Astrocyte (in vitro differentiated cells and primary cell): ENCODE results near the gene ST14. TPM values are rescaled to one million over a fixed set of nuclear protein-coding genes. Genes with fewer than 3 reads are reported as not detected.

Source experiments
- DNase-seq: peaks from one replicate; pipeline ENCODE4 v3.0.0-alpha.2; 2010; ENCODE audit warnings: low read depth
- FAIRE-seq: peaks from 2 replicates; lab custom pipeline; 2011; peaks lifted over from hg19 to GRCh38; lab: Jason Lieb, UNC
- H2AFZ ChIP-seq: 2 replicates; pipeline ENCODE4 v1.6.0; 2012; ENCODE audit warnings: low read depth, low read length, inconsistent platforms
- H3K27ac ChIP-seq: 2 replicates; pipeline ENCODE4 v1.5.1; 2011; ENCODE audit warnings: low read depth, low read length, inconsistent platforms
- H3K27me3 ChIP-seq: 2 replicates; pipeline ENCODE4 v1.6.0; 2011; ENCODE audit warnings: low read length, inconsistent platforms; ENCODE audit not compliant: insufficient read depth
- H3K36me3 ChIP-seq: 2 replicates; pipeline ENCODE4 v1.5.1; 2011; ENCODE audit warnings: low read length, inconsistent platforms; ENCODE audit not compliant: insufficient read depth
- H3K4me1 ChIP-seq: 2 replicates; pipeline ENCODE4 v1.5.1; 2011; ENCODE audit warnings: low read length, inconsistent platforms; ENCODE audit not compliant: insufficient read depth
- H3K4me2 ChIP-seq: 2 replicates; pipeline ENCODE4 v1.6.0; 2012; ENCODE audit warnings: low read length, inconsistent platforms
- H3K4me3 ChIP-seq: 2 replicates; pipeline ENCODE4 v1.5.1; 2011; ENCODE audit warnings: low read depth, mild to moderate bottlenecking, low read length, inconsistent platforms; ENCODE audit not compliant: insufficient read depth
- H3K79me2 ChIP-seq: 2 replicates; pipeline ENCODE4 v1.6.0; 2012; ENCODE audit warnings: mild to moderate bottlenecking, low read length, inconsistent platforms; ENCODE audit not compliant: insufficient read depth
- H3K9ac ChIP-seq: 2 replicates; pipeline ENCODE4 v1.6.0; 2012; ENCODE audit warnings: mild to moderate bottlenecking, low read length, inconsistent platforms
- H3K9me3 ChIP-seq: 2 replicates; pipeline ENCODE4 v1.5.1; 2012; ENCODE audit warnings: low read depth, mild to moderate bottlenecking, low read length, inconsistent platforms; ENCODE audit not compliant: insufficient read depth
- H4K20me1 ChIP-seq: 2 replicates; pipeline ENCODE4 v1.6.0; 2012; ENCODE audit warnings: low read length, inconsistent platforms; ENCODE audit not compliant: insufficient read depth
- H3K27ac Mint-ChIP-seq: one replicate; pipeline ENCODE4 v1.8.0; 2021; ENCODE audit warnings: mild to moderate bottlenecking, mixed read lengths; ENCODE audit not compliant: unreplicated experiment
- H3K27me3 Mint-ChIP-seq: one replicate; pipeline ENCODE4 v1.8.0; 2021; ENCODE audit warnings: low read depth, mixed read lengths; ENCODE audit not compliant: unreplicated experiment
- H3K36me3 Mint-ChIP-seq: one replicate; pipeline ENCODE4 v1.8.0; 2021; ENCODE audit warnings: low read depth, mixed read lengths; ENCODE audit not compliant: unreplicated experiment
- H3K4me1 Mint-ChIP-seq: one replicate; pipeline ENCODE4 v1.8.0; 2021; ENCODE audit warnings: low read depth, mixed read lengths; ENCODE audit not compliant: unreplicated experiment
- H3K4me3 Mint-ChIP-seq: one replicate; pipeline ENCODE4 v1.8.0; 2021; ENCODE audit warnings: mild to moderate bottlenecking, moderate library complexity, mixed read lengths; ENCODE audit not compliant: unreplicated experiment
- H3K9me3 Mint-ChIP-seq: one replicate; pipeline ENCODE4 v1.8.0; 2021; ENCODE audit warnings: mild to moderate bottlenecking, mixed read lengths; ENCODE audit not compliant: unreplicated experiment
- EZH2 ChIP-seq: IDR thresholded peaks from 2 replicates; pipeline ENCODE4 v1.6.1; 2012; ENCODE audit warnings: mild to moderate bottlenecking, low read length, inconsistent platforms; ENCODE audit not compliant: insufficient read depth
- total RNA-seq: library from RNA; stranded (reverse); gene quantifications from 2 replicates; pipeline ENCODE4 v1.2.1, GENCODE V29; 2021
- TF ChIP-seq, protein P1 (sequence below): IDR thresholded peaks from 2 replicates; pipeline ENCODE4 v1.5.1; 2011; ENCODE audit warnings: low read depth, mild to moderate bottlenecking, inconsistent platforms, low read length, moderate library complexity; ENCODE audit not compliant: insufficient read depth

ST14 gene
- total RNA-seq, 1 donor from 2014 or later: 4.2 TPM

DNA sequence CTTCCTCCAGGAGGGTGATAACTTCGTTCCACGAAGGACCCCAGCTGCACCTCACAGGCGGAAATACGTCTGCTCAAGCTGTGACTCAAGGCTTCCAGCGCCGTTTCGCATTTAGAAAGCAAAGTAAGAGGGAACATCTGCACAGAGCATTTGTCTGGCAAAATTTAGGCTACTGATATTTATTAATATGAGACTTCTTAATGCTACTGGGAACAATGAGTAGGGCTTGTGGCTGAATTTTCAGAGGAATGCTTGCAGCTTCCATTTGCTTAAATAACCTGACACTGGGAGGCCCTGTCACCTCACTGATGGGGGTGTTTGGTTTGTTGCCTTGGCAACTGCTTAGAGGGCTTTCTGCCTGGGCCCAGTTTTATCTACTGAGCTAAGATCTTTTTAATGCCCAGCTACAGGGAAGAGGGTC is 14.7 kb upstream of the ST14 start:
- no peak overlapping the region for H3K27ac ChIP-seq
- H3K27me3 ChIP-seq: no peaks in the 10 kb centered on the region
- no peak overlapping the region for H3K4me3 ChIP-seq
- no peak for FAIRE-seq
- peaks cover 12% of the 10 kb centered on the region for H3K4me1 Mint-ChIP-seq
- no peaks in the 10 kb centered on the region for H3K27me3 Mint-ChIP-seq
- TF ChIP-seq, protein P1, sequence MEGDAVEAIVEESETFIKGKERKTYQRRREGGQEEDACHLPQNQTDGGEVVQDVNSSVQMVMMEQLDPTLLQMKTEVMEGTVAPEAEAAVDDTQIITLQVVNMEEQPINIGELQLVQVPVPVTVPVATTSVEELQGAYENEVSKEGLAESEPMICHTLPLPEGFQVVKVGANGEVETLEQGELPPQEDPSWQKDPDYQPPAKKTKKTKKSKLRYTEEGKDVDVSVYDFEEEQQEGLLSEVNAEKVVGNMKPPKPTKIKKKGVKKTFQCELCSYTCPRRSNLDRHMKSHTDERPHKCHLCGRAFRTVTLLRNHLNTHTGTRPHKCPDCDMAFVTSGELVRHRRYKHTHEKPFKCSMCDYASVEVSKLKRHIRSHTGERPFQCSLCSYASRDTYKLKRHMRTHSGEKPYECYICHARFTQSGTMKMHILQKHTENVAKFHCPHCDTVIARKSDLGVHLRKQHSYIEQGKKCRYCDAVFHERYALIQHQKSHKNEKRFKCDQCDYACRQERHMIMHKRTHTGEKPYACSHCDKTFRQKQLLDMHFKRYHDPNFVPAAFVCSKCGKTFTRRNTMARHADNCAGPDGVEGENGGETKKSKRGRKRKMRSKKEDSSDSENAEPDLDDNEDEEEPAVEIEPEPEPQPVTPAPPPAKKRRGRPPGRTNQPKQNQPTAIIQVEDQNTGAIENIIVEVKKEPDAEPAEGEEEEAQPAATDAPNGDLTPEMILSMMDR: no peak
- TF ChIP-seq EZH2: no peak
- H4K20me1 ChIP-seq: peaks cover 24% of the 10 kb centered on the region
- peak overlapping the region; percentile 14 for H3K27ac Mint-ChIP-seq
- H3K4me3 Mint-ChIP-seq: no peak overlapping the region
- H3K9me3 Mint-ChIP-seq: no peaks in the 10 kb centered on the region
- no peak overlapping the region for H2AFZ ChIP-seq
- no peaks in the 10 kb centered on the region for H3K9me3 ChIP-seq
- DNase-seq: no peak
- peaks cover 21% of the 10 kb centered on the region for H3K36me3 Mint-ChIP-seq
- H3K36me3 ChIP-seq: peaks cover 9% of the 10 kb centered on the region
- no peak overlapping the region for H3K4me2 ChIP-seq
- no peak overlapping the region for H3K9ac ChIP-seq
- peaks cover 3% of the 10 kb centered on the region for H3K4me1 ChIP-seq
- no peaks in the 10 kb centered on the region for H3K79me2 ChIP-seq

DNA sequence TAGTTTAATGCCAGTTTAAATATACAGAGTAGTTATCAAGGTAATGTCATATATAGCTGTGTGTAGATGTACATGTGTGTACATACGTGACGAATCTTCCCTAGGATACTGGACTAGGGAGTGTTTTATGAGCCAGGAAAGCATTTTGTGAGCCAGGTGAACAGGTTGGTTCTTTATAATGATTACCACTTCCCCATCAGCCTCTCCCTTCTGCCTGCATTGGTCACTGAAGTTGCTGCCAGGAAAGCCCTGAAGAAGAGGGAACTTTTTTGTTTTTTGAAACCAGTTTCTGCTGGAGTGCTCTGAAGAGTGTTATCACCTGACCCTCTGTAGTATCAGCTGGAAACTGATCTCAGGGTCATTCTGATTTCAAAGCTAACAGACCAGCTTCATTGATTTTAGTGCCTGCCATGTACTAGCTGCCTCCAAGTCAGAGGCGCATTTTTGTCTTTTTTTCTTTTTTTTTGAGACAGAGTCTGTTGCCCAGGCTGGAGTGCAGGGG is 14.2 kb upstream of the ST14 start:
- Histone ChIP-seq H3K9me3 (no peaks in the 10 kb centered on the region), H3K36me3 (peaks cover 9% of the 10 kb centered on the region), H3K27me3 (no peaks in the 10 kb centered on the region), H3K9ac (no peak overlapping the region), H3K4me1 (peaks cover 3% of the 10 kb centered on the region), H3K27ac (no peak overlapping the region), H4K20me1 (peaks cover 24% of the 10 kb centered on the region), H3K4me2 (no peak overlapping the region), H3K79me2 (no peaks in the 10 kb centered on the region), H3K4me3 (no peak overlapping the region), H2AFZ (no peak overlapping the region)
- no peak overlapping the region for H3K4me3 Mint-ChIP-seq
- DNase-seq (no peak), FAIRE-seq (no peak)
- no peaks in the 10 kb centered on the region for H3K9me3 Mint-ChIP-seq
- no peaks in the 10 kb centered on the region for H3K27me3 Mint-ChIP-seq
- H3K4me1 Mint-ChIP-seq: peaks cover 12% of the 10 kb centered on the region
- no peak for TF ChIP-seq EZH2
- TF ChIP-seq, protein P1: no peak
- peak overlapping the region; percentile 14 for H3K27ac Mint-ChIP-seq
- peaks cover 25% of the 10 kb centered on the region for H3K36me3 Mint-ChIP-seq

DNA sequence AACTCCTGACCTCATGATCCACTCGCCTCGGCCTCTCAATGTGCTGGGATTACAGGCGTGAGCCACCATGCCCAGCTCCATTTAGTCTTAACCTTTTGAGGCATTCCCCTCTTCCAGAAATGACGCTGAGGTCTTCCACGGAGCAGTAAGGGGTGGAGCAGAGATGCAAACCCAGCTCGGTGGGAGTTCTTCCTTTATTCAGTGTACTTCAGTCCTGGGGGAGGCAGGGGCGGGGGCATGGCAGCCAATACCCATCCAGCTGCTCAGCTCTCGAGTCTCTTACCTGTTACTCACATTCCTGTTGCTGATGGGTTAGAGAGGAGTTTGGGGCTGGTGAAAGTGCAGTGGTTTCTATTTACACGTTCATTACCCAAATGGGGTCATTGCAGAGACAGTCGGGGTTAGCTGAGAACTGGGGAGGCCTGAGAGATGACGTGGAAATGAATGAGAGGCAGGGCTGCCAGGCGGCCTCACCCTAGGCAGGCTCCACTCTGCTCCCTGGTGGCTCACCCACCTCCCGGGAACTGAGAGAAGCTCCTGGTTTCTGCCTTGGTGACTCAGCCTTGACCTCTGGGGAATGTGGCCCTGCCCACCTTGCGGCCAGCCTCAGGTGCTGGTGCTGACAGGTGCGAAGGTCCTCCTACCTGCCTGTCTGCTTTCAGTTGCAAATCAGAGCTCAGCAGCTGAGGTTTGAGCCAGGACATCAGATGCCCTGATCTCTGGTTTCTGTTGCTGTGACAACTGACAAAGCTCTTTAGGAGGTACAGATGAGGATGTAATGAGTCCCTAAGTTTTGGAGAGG is 13.4 kb upstream of the ST14 start:
- no peak overlapping the region for H3K9ac ChIP-seq
- no peak overlapping the region for H3K27ac ChIP-seq
- TF ChIP-seq, protein P1: no peak
- no peak for TF ChIP-seq EZH2
- Mint-ChIP-seq H3K36me3 (peaks cover 28% of the 10 kb centered on the region), H3K9me3 (no peaks in the 10 kb centered on the region), H3K4me3 (no peak overlapping the region), H3K27ac (no peak overlapping the region), H3K4me1 (peaks cover 12% of the 10 kb centered on the region), H3K27me3 (no peaks in the 10 kb centered on the region)
- DNase-seq: no peak
- no peaks in the 10 kb centered on the region for H3K27me3 ChIP-seq
- no peak for FAIRE-seq
- H3K4me1 ChIP-seq: peaks cover 3% of the 10 kb centered on the region
- H4K20me1 ChIP-seq: peaks cover 24% of the 10 kb centered on the region
- H3K79me2 ChIP-seq: no peaks in the 10 kb centered on the region
- H3K36me3 ChIP-seq: peaks cover 8% of the 10 kb centered on the region
- H3K4me3 ChIP-seq: no peak overlapping the region
- no peaks in the 10 kb centered on the region for H3K9me3 ChIP-seq
- H3K4me2 ChIP-seq: no peak overlapping the region
- H2AFZ ChIP-seq: no peak overlapping the region
